Trophoblast cell (in vitro differentiated cells and primary cell): ENCODE data around the gene P4HA2.
A peak's percentile ranks its signal among the peaks of the same experiment; 100 is the strongest.

Experiments
- DNase-seq, 2 donors: peaks; one replicate each; pipeline ENCODE4 v3.0.0-alpha.2; 2016
- H2AFZ ChIP-seq: 2 replicates; pipeline ENCODE4 v1.6.1; 2013; ENCODE audit warnings: low read length, moderate library complexity, mild to moderate bottlenecking; ENCODE audit not compliant: insufficient read depth, poor library complexity
- H2AK5ac ChIP-seq: 2 replicates; pipeline ENCODE4 v1.6.1; 2013; ENCODE audit warnings: mild to moderate bottlenecking, low read length
- H2BK120ac ChIP-seq: 2 replicates; pipeline ENCODE4 v1.6.1; 2013; ENCODE audit warnings: low read length, mild to moderate bottlenecking, moderate library complexity; ENCODE audit not compliant: insufficient read depth, poor library complexity
- H2BK12ac ChIP-seq: 2 replicates; pipeline ENCODE4 v1.6.1; 2013; ENCODE audit warnings: mild to moderate bottlenecking, low read length, moderate library complexity
- H2BK5ac ChIP-seq: 2 replicates; pipeline ENCODE4 v1.6.1; 2013; ENCODE audit warnings: low read length, low read depth, moderate library complexity, mild to moderate bottlenecking; ENCODE audit not compliant: poor library complexity
- H3K14ac ChIP-seq: 2 replicates; pipeline ENCODE4 v1.6.1; 2013; ENCODE audit warnings: mild to moderate bottlenecking, low read length
- H3K18ac ChIP-seq: 2 replicates; pipeline ENCODE4 v1.6.1; 2013; ENCODE audit warnings: mild to moderate bottlenecking, low read length
- H3K23ac ChIP-seq: 2 replicates; pipeline ENCODE4 v1.6.1; 2013; ENCODE audit warnings: low read length
- H3K27ac ChIP-seq: 2 replicates; pipeline ENCODE4 v1.5.1; 2013; ENCODE audit warnings: low read depth, mild to moderate bottlenecking, inconsistent platforms, low read length, moderate library complexity
- H3K27me3 ChIP-seq: 2 replicates; pipeline ENCODE4 v1.6.1; 2013; ENCODE audit warnings: inconsistent platforms, mild to moderate bottlenecking, low read length, moderate library complexity; ENCODE audit not compliant: insufficient read depth
- H3K36me3 ChIP-seq, 2 experiments: 1 replicate in 1 of 2; 2 replicates in 1 of 2; pipeline ENCODE4 v1.6.1; 2013; ENCODE audit warnings: low read length in 2 of 2, mild to moderate bottlenecking in 2 of 2, moderate library complexity in 1 of 2; ENCODE audit not compliant: insufficient read depth in 2 of 2, control insufficient read depth in 1 of 2
- H3K4ac ChIP-seq: 2 replicates; pipeline ENCODE4 v1.6.1; 2013; ENCODE audit warnings: low read depth, mild to moderate bottlenecking, low read length, moderate library complexity
- H3K4me1 ChIP-seq, 2 experiments: 1 replicate in 1 of 2; 2 replicates in 1 of 2; pipeline ENCODE4 v1.6.1; 2013; ENCODE audit warnings: low read length in 2 of 2, mild to moderate bottlenecking in 2 of 2, moderate library complexity in 1 of 2; ENCODE audit not compliant: insufficient read depth in 2 of 2, control insufficient read depth in 1 of 2
- H3K4me2 ChIP-seq: 2 replicates; pipeline ENCODE4 v1.6.1; 2013; ENCODE audit warnings: inconsistent platforms, mild to moderate bottlenecking, low read length, moderate library complexity
- H3K4me3 ChIP-seq: 2 replicates; pipeline ENCODE4 v1.5.1; 2013; ENCODE audit warnings: mild to moderate bottlenecking, low read depth, low read length, inconsistent platforms
- H3K79me1 ChIP-seq: one replicate; pipeline ENCODE4 v1.6.1; 2013; ENCODE audit warnings: low read length
- H3K79me2 ChIP-seq: 2 replicates; pipeline ENCODE4 v1.6.1; 2013; ENCODE audit warnings: low read length, mild to moderate bottlenecking; ENCODE audit not compliant: control insufficient read depth, insufficient read depth, poor library complexity
- H3K9ac ChIP-seq: 2 replicates; pipeline ENCODE4 v1.6.1; 2013; ENCODE audit warnings: mild to moderate bottlenecking, low read length
- H3K9me3 ChIP-seq: 2 replicates; pipeline ENCODE4 v1.6.1; 2013; ENCODE audit warnings: low read depth, mild to moderate bottlenecking, control low read depth, inconsistent platforms, low read length; ENCODE audit not compliant: insufficient read depth
- H4K12ac ChIP-seq: 2 replicates; pipeline ENCODE4 v1.6.1; 2013; ENCODE audit warnings: low read depth, mild to moderate bottlenecking, low read length, moderate library complexity
- H4K8ac ChIP-seq: 2 replicates; pipeline ENCODE4 v1.6.1; 2013; ENCODE audit warnings: low read depth, mild to moderate bottlenecking, low read length, moderate library complexity
- H4K91ac ChIP-seq: one replicate; pipeline ENCODE4 v1.6.1; 2013; ENCODE audit warnings: low read depth, mild to moderate bottlenecking, low read length, moderate library complexity
- WGBS: extraction: QIAGEN DNeasy Blood & Tissue Kit; methylation state at CpG from one replicate; pipeline ENCODE4 v1.1.7; 2013; ENCODE audit warnings: missing lambda C conversion rate; ENCODE audit not compliant: insufficient read length, insufficient coverage; ENCODE audit errors: extremely low coverage; 5-methylcytosine and 5-hydroxymethylcytosine counted together

The P4HA2 gene

GRCh38 chr5:132225165-132226032 lies 2.3 kb downstream of the P4HA2 start:
- peak; percentile 29 to 44 for DNase-seq
- Histone ChIP-seq H2AFZ (no peak overlapping the region), H3K4me1 (peaks cover 13 to 15% of the 10 kb centered on the region in 2 experiments), H2BK5ac (no peak overlapping the region), H2BK120ac (no peak overlapping the region), H3K4me3 (no peak overlapping the region), H3K27ac (no peak overlapping the region), H3K4ac (no peak overlapping the region), H3K9ac (no peak overlapping the region), H3K79me1 (peaks cover 13% of the 10 kb centered on the region), H4K8ac (no peak overlapping the region), H4K12ac (no peak overlapping the region), H3K4me2 (no peak overlapping the region), H3K79me2 (peaks cover 8% of the 10 kb centered on the region), H2AK5ac (no peak overlapping the region), H3K27me3 (no peaks in the 10 kb centered on the region), H3K36me3 (no peaks in the 10 kb centered on the region), H4K91ac (no peak overlapping the region), H2BK12ac (no peak overlapping the region), H3K9me3 (no peaks in the 10 kb centered on the region), H3K23ac (no peak overlapping the region), H3K18ac (no peak overlapping the region), H3K14ac (no peak overlapping the region)
- no CpG with 5 or more reads among the region's 13 CpGs for WGBS

DNA sequence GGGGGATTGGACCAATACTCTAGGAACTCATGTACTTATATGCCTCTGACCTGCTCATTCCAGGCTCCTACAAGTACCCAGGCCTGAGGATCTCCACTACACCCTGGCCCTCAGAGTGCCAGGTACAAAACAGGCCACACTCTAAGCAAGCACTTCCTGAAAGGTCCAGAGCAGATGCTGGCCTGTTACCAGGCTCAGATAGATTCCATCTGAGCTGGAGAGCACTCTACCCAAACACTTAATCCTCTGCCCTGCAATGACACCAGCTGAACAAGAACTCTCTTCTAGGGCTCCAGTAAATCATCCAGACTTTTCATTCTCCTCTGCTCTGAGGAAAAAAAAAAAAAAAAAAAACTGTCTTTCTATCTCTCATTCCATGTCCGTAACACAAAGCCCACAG lies 2.9 kb downstream of the P4HA2 start:
- no CpG with 5 or more reads among the region's 1 CpG for WGBS
- Histone ChIP-seq H3K23ac (no peak overlapping the region), H4K12ac (no peak overlapping the region), H4K91ac (no peak overlapping the region), H3K9ac (no peak overlapping the region), H2AFZ (no peak overlapping the region), H3K18ac (no peak overlapping the region), H2AK5ac (no peak overlapping the region), H3K4me2 (no peak overlapping the region), H3K27me3 (no peaks in the 10 kb centered on the region), H3K4me3 (no peak overlapping the region), H3K36me3 (no peaks in the 10 kb centered on the region), H3K79me2 (peaks cover 8% of the 10 kb centered on the region), H3K79me1 (peaks cover 13% of the 10 kb centered on the region), H3K14ac (no peak overlapping the region), H3K4ac (no peak overlapping the region), H4K8ac (no peak overlapping the region), H2BK5ac (no peak overlapping the region), H2BK12ac (no peak overlapping the region), H3K9me3 (no peaks in the 10 kb centered on the region), H3K27ac (no peak overlapping the region), H3K4me1 (peaks cover 13 to 17% of the 10 kb centered on the region in 2 experiments), H2BK120ac (no peak overlapping the region)
- no peak for DNase-seq

- H2BK120ac ChIP-seq: no peak overlapping the region
- no CpG with 5 or more reads among the region's 2 CpGs for WGBS
- DNase-seq: no peak
- H3K36me3 ChIP-seq: no peaks in the 10 kb centered on the region
- H3K4me1 ChIP-seq: peaks cover 13 to 17% of the 10 kb centered on the region in 2 experiments
- no peaks in the 10 kb centered on the region for H3K9me3 ChIP-seq
- H3K27me3 ChIP-seq: no peaks in the 10 kb centered on the region
- H3K9ac ChIP-seq: no peak overlapping the region
- no peak overlapping the region for H4K12ac ChIP-seq
- peaks cover 8% of the 10 kb centered on the region for H3K79me2 ChIP-seq
- H3K27ac ChIP-seq: no peak overlapping the region
- H3K18ac ChIP-seq: no peak overlapping the region
- no peak overlapping the region for H2BK5ac ChIP-seq
- H4K91ac ChIP-seq: no peak overlapping the region
- no peak overlapping the region for H2AK5ac ChIP-seq
- H3K23ac ChIP-seq: no peak overlapping the region
- no peak overlapping the region for H2BK12ac ChIP-seq
- H3K4me2 ChIP-seq: no peak overlapping the region
- no peak overlapping the region for H3K4me3 ChIP-seq
- no peak overlapping the region for H2AFZ ChIP-seq
- peaks cover 13% of the 10 kb centered on the region for H3K79me1 ChIP-seq
- no peak overlapping the region for H4K8ac ChIP-seq
- H3K4ac ChIP-seq: no peak overlapping the region
- H3K14ac ChIP-seq: no peak overlapping the region
These were observed 3.8 kb downstream of the P4HA2 start for GRCh38 chr5:132223861-132224260.

- Histone ChIP-seq H2BK120ac (no peak overlapping the region), H4K91ac (no peak overlapping the region), H3K4ac (no peak overlapping the region), H3K27ac (no peak overlapping the region), H3K4me3 (no peak overlapping the region), H3K4me1 (peaks cover 9 to 17% of the 10 kb centered on the region in 2 experiments), H3K79me2 (peaks cover 5% of the 10 kb centered on the region), H3K36me3 (no peaks in the 10 kb centered on the region), H3K4me2 (no peak overlapping the region), H3K79me1 (peaks cover 7% of the 10 kb centered on the region), H2AK5ac (no peak overlapping the region), H2BK12ac (no peak overlapping the region), H3K14ac (no peak overlapping the region), H2AFZ (no peak overlapping the region), H3K18ac (no peak overlapping the region), H3K23ac (no peak overlapping the region), H4K12ac (no peak overlapping the region), H3K9ac (no peak overlapping the region), H3K9me3 (no peaks in the 10 kb centered on the region), H2BK5ac (no peak overlapping the region), H4K8ac (no peak overlapping the region), H3K27me3 (no peaks in the 10 kb centered on the region)
- DNase-seq: no peak
- no CpG with 5 or more reads among the region's 3 CpGs for WGBS
These were observed 5.0 kb downstream of the P4HA2 start for GRCh38 chr5:132222649-132223038.
